ENCODE measurements around the gene ZBTB44.

DNA sequence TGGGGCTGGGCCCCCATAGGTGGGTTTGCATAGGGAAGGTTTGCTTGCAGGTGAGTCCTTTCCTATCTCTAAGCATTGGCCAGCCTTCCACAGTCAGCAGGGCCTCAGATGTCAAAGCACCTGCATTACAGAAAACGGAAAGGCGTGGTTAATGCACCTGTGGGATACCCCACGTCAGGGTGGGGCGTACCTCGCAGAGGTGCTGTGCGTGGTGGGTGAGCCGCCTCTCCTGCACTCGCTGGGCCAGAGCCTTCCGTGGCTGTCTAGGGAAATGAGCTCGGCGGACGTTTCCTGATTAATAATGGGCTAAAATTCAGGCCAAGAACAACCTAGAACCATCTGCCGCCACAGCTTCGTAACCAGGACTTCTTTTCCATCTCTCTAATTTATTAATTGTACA is 122.8 kb downstream of the ZBTB44 start:
- TF ChIP-seq, protein P1, sequence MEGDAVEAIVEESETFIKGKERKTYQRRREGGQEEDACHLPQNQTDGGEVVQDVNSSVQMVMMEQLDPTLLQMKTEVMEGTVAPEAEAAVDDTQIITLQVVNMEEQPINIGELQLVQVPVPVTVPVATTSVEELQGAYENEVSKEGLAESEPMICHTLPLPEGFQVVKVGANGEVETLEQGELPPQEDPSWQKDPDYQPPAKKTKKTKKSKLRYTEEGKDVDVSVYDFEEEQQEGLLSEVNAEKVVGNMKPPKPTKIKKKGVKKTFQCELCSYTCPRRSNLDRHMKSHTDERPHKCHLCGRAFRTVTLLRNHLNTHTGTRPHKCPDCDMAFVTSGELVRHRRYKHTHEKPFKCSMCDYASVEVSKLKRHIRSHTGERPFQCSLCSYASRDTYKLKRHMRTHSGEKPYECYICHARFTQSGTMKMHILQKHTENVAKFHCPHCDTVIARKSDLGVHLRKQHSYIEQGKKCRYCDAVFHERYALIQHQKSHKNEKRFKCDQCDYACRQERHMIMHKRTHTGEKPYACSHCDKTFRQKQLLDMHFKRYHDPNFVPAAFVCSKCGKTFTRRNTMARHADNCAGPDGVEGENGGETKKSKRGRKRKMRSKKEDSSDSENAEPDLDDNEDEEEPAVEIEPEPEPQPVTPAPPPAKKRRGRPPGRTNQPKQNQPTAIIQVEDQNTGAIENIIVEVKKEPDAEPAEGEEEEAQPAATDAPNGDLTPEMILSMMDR (conservative IDR thresholded peaks at IDR 0.05 in 1 of 2, IDR thresholded peaks at IDR 0.05 in 1 of 2; ENCODE audit: low read depth in 1 of 2, low read length in 2 of 2): no peak
- no peak for TF ChIP-seq EZH2 (IDR thresholded peaks at IDR 0.05; ENCODE audit: low read length, missing control alignments)

Measured in fibroblast of lung (primary cell).